NCI-H1092 treated with DMSO at 0.1 percent for 48 hours (cell line): ENCODE data around the gene GHITM.
"Not testable (repeated sequence)": the region's sequence is repeated elsewhere in the genome, so short reads cannot be mapped to it uniquely, and the experiment has no call there.

Source experiments
- DNase-seq: peaks from one replicate; lab custom pipeline; 2025; lab: John Stamatoyannopoulos, UW

GHITM gene, protein sequence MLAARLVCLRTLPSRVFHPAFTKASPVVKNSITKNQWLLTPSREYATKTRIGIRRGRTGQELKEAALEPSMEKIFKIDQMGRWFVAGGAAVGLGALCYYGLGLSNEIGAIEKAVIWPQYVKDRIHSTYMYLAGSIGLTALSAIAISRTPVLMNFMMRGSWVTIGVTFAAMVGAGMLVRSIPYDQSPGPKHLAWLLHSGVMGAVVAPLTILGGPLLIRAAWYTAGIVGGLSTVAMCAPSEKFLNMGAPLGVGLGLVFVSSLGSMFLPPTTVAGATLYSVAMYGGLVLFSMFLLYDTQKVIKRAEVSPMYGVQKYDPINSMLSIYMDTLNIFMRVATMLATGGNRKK

DNA sequence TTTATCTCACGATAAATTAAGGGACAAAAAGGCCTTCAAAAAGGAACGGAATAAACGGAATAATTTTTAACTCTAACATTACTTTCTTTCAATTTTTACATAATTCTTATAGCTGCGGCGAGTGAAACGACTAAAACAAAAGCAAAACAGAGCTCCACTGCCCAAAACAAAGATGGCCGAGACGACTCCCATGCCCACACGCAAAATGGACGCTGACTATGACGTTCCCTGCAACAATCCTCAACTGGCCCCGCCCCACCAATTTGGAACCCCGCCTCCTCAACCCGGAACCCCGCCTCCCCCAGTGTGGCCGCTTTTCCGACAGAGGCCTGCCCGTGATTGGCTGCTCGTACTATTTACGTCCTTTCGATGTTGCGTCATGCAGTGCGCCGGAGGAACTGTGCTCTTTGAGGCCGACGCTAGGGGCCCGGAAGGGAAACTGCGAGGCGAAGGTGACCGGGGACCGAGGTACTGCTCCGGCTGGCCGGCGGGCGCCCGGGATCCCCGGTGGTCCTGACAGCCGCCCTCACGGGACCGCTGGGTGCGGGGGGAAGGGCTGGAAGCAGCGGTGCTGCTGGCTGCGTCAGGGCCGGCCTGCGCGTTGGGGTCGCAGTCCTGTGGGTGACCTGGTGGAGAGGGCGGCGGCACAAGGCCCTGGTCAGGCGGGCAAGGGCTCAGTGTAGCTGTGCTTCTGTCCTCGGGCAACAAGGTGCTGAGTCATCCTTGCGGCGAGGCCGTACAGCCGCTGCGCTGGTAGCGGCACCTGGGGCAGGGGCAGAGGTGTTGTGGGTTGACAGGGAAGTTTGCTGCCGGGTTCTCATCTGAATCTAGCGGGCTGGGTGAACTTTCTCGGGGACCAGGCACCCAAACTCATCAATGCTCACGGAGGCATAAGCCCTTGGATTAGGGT, at the start of gene GHITM:
Gene GHITM, plus strand, starts transcription at position 384 of the 910 bp plus-strand sequence. CDS start 1,992 bp downstream, outside the sequence.
- DNase-seq: peak; percentile 95

DNA sequence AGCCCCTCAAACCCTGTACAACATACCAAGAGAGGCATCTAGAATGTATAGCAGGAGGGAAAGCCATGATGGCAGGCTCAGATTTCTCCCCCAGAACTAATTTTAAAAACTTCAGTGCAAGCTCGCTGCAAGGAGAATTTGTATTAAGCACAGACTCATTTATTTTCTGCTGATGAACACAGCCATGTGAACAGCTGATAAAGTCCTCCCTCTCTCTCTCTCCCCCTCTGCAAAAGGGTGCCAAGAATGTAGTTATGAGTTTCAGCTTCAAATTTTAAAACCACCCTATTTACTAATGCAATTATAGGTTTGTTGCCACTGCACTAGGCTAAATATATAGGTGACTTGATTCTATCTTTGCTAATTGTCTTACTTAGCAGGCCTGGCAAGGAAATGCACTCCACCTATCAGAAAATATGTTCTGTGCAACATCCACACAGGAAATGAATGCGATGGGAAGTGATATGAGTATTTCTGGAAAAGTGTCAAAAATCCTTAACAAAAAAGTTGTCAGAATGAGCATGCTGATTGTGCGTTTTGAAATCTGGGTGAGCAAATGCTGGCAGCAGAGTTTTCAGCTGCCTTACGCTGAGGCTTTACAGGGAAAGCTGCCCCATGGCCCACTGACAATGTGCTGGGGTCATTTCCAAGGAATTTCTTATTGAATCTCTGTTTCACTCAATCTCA, 43.4 kb upstream of the GHITM start:
- no peak for DNase-seq

DNA sequence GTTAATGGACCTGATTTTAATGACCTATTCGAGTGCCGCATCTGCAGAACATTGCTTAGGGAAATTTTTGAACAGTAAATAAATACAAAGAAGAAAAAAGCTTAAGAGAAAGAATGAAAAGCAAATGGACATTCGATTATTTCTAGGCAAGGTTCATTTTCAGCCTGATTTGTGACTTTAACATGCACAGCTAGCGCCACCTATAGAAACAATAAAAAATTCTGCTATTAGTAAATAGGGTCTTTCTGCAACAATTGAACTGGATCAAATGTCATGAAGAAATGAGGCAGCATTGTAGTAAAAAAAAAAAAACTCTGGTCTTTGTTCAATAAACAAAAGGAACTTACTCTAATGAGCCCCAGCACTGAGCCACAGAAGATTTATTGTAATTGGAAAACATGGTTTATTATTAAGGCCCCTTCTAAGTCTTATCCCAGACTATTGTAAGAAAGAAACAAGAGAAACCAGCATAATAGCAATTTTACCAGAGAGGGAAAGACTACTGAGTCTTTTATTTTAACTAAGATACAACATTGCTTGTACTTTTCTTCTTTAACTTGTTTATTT, 41.4 kb upstream of the GHITM start:
- peak; percentile 22 for DNase-seq

DNA sequence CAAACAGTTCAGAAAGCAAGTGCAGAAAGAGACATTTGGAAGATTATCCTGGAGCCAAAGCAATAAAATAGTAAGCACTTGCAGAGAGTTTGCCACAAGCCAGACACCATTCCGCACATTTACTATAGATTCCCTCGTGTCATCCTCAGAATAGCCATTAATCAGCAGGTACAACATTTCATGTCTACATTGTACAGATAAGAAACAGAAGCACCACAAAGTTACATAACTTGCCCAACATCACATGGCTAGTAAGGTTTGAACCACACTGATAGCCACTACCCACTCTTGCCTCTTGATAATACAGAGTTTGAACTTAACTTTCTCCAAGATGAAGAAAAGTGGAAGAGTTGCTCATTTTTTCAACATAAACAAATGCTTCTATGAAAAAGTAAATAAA, 40.6 kb upstream of the GHITM start:
- no peak for DNase-seq

DNA sequence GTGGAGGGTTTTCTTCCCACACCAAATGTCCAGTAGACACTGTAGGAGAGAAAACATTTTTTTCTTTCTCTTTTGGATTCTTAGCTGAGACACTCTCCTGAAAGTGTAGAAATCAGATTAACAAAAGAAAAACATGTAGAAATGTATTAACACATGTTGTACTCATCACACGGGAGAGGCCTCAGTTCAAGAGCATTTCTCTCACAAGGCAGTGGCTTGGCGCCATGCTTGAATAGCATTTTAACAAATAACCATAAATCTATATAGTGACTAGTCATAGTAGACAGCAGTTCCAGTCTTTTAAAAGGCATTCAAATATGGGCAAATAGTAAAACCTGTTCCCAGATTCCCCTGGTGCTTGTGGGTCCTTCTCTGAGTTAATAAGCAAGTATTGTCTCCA, 38.3 kb upstream of the GHITM start:
- DNase-seq: no peak

DNA sequence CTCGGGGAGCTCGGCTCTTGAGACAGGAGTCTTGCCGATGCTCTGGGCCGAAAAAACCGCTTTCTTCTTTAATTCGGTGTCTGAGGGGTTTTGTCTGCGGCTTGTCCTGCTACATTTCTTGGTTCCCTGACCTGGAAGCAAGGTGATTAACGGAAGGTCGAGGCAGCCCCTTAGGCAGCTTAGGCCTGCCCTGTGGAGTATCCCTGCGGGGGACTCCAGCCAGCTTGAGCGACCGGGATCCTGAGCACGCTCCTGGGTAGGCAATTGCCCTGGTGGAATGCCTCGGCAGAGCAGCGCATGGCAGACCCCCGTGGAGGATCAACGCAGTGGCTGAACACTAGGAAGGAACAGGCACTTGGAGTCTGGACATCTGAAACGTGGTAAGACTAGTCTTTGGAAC, 30.5 kb upstream of the GHITM start:
- no peak for DNase-seq

DNA sequence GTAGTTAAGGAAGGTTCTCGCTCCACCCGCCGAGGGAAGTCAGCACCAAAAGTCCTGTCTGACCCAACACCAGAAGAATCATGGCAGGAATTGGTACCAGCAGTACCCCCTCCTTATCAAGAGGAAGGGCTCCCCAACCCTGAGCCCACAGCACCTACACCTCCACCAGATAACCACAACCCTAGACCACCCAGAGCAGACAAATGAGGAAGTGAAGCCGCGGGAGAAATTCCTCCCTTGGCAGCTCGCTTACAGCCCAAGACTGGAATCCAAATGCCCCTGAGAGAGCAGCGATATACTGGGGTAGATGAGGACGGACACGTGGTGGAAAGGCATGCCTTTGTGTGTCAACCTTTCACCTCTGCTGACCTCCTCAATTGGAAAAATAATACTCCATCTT, 29.5 kb upstream of the GHITM start:
- DNase-seq: not testable (repeated sequence)

DNA sequence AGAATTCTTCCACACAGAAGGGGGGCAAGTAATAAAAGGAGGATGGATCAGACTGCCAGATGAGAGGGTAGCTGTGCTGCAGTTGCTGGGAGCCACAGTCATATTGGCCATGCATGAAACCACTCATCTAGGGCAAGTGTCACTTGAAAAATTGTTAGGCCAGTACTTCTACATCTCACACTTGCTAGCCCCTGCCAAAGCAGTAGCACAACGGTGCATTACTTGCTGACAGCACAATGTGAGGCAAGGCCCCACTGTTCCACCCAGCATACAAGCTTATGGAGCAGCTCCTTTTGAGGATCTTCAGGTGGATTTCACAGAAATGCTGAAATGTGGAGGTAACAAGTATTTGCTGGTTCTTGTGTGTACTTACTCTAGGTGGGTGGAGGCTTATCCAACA, 25.8 kb upstream of the GHITM start:
- not testable (repeated sequence) for DNase-seq

DNA sequence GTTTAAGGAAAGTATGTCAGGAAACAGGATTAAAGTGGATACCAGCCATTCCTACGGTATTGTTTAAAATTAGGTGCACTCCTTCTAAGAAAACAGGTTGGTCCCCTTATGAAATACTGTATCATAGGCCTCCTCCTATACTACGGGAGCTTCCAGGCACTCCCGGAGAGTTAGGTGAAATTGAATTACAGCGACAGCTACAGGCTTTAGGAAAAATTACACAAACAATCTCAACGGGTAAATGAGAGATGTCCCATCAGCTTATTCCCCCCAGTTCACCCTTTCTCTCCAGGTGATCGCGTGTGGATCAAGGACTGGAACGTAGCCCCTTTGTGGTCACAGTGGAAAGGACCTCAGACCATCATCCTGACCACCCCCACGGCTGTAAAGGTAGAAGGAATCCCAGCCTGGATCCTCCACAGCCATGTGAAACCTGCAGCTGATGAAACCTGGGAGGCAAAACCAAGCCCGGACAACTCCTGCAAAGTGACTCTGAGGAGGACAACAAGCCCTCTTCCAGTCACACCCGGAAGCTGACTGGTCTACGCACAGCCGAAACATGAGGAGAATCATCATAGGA, 25.1 kb upstream of the GHITM start:
- no peak for DNase-seq

DNA sequence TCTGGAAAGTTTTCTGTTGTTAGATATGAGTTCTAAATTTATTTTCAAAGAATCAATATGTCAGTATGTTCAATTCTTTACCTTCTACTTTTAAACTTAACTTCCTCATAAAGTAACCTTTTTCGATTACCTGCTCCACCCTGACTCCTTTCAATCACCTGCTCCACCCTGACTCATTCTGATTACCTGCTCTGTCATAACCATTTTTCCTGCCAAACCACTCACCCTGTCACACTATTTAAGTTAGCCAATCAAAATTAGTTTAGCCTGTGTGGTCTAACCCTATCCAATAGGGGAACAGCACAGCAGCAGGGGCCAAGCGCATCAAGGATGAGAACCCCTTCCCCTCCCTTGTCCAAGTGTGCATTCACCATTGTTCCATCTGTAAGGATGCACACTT, 22.1 kb upstream of the GHITM start:
- DNase-seq: not testable (repeated sequence)

DNA sequence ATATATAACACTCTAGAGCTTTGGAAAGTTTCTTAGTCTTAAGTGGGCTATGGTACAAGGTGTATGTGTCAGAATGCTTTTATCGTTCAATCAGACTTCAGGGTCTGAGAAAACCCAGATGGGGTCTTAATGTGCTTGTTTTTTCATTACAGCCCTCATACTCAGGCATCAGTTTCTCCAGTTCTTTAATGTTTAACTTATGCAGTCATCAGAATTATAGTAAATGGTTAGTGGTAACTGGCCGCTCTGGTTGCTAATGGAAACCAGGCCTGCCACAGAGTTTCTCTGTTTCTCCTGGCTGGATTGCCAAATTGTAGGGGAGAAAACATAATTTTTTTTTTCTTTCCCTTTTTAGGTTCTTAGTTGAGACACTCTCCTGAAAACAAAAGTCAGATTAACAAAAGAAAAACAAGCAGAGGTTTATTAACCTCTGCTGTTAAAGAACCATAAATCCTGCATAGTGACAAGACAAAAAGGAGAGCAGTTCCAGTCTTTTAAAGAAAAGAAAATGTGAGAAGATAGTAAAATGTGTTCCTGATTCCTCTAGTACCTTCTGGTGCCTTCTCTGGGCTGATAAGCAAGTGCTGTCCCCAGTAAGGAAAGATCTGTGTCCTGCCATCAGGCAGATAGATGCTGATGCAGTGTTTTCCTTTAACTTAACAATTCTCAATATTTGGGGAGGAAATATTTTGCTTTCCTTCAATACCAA, 21.5 kb upstream of the GHITM start:
- no peak for DNase-seq

DNA sequence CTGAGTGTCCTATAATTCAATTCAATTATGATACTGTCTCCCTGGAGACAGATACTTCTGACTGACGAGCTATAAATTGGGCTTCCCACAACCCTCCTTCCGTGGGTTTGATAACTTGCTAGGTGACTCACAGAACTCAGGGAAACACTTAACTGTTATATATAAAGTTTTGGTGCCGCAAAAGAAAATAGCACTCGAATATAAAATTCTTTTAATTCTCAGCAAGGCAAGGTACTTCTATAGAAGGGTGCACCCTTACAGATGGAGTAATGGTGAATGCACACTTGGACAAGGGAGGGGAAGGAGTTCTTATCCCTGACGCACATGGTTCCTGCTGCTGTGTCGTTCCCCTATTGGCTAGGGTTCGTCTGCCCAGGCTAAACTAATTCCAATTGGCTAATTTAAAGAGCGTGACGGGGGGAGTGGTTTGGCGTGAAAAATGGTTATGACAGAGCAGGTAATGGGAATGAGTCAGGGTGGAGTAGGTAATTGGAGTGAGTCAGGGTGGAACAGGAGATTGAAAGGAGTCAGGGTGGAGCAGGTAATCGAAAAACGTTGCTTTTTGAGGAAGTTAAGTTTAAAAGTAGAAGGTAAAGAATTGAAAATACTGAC, 20.8 kb upstream of the GHITM start:
- no peak for DNase-seq

DNA sequence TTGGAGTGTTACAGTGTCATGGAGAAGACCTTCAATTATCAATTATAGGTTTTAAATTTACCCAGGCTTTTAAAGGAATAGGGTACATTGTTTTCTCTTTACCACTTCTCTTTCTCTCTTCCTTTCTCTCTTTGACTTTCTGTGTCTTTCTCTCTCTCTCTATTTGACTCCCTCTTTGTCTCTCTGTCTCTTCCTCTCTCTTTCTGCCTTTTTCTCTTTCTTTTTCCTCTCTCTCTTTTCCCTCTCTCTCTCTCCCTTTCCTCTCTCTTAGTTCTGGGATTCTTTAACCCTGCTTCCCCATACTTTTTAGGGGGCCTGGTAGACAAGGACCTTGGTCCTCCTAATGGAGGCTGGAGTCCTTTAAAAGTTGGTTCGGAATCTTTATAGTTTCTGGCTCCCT, 15.9 kb upstream of the GHITM start:
- DNase-seq: no peak

DNA sequence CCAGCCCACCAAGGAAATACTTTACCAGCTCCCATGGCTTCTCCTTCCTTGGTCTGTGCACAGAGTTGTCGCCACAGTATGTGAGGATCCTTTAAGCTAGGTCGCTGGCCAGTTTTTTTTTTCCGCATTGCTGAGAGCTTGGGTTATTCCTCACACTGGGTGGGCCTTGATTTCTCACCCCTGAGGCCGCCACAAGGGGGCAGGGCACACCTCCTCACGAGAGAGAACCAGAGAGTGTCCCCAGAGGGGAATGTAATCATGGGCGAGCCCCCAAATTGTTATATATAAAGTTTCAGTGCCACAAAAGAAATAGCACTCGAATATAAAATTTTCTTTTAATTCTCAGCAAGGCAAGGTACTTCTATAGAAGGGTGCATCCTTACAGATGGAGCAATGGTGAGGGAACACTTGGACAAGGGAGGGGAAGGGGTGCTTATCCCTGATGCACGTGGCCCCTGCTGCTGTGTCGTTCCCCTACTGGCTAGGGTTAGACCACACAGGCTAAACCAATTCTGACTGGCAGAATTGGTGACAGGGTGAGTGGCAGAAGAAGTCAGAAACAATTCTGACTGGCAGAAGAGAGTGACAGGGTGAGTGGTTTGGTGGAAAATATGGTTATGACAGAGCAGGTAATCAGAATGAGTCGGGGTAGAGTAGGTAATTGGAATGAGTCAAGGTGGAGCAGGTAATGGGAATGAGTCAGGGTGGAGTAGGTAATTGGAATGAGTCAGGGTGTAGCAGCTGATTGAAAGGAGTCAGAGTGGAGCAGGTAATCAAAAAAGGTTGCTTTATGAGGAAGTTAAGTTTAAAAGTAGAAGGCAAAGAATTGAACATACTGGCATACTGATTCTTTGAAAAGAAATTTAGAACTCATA, 13.2 kb upstream of the GHITM start:
- DNase-seq: not testable (repeated sequence)

DNA sequence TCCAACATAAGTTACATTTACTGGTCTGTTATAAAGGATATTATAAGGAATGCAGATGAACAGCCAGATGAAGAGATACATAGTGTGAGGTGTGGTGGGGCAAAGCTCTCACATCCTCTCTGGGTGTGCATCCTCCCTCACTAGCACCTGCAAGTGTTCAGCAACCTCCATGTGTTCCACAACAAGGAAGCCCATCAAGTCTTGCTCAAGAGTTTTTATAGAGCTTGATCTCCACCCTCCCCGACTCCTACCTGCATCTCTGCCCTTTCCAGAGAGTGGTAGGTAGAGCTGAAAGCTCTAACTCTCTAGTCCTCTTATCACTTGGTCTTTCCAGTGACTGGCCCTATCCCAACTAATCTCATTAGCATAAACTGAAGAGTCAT, 12.5 kb upstream of the GHITM start:
- DNase-seq: no peak

DNA sequence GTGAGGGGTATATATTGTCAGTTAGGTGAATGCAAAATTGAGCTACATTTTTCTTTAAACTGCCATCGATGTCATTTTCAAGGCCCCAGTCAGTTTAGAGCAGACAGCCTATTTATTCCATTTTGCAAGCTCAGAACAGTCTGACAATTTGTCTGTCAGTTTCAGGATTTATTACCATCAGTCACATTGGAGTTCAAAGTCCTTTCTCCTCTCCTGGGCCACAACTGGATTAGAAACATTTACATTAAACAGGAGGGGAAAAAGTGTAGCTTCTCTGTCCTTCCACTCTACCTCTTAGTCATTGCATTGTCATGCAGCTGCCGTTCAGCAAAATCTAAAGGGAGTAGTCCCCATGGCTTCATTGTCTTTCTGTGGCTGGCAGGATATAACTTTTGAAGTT, 3.5 kb upstream of the GHITM start:
- no peak for DNase-seq

DNA sequence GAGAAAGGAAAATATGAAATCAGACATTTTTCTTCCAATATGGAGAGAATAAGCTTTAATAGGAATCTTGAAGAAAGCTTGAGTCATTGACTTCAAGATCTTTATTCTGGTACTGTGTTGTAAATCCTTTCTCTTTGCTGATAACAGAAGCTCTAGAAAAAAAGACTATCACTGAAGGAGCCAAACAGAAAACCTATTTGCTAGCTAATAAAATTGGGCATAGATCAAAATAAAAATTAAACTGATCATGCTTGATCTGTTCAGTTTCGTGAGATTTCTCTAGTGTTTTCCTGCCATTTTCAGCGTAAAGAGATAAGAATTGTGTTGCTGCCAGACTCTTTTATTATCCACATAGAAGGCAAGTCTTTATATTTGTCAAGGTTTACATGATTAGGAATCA, 1.5 kb upstream of the GHITM start:
- DNase-seq: no peak

DNA sequence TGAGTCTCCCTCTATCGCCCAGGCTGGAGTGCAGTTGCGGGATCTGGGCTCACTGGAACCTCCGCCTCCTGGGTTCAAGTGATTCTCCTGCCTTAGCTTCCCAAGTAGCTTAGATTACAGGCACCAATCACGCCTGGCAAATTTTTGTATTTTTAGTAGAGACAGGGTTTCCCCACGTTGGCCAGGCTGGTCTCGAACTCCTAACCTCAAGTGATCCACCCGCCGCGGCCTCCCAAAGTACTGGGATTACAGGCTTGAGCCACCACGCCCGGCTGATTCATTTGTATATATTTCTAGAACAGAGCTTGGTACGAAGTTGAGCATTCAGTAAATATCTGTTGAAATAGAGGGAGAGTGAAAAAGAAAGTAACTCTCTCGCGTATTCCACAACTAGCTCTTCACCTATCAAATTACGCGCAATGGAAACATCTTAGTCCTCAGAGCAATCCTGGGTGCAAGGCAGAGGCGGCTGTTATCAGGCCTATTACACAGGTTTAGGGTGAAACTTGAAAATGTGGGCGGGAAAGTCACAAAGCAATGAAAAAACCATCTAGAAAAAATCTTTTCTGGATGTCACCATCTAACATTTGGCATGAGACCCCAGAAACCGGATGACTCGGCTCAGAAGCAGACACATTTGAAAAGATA, 707 bp upstream of the GHITM start:
- DNase-seq: no peak

DNA sequence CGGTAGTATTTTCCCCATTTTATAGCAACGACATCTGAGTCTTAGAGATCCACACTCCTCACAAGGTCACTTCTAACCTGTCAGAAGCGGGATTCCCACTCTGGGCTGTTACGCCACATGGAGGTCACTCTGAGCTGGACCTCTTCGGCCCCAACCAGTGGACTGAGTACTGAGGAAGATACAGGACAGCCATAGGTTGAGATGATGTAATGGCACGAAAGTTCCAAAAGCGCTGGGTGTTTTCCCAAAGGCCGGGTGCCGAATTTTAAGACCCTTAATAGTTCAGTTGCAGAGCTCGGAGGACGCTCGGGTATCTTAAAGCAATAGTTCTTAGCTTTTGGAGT, 699 bp downstream of the GHITM start:
- DNase-seq: no peak
